Body of pancreas (tissue), 4 donors: ENCODE results near the gene ADRB2. TPM values are rescaled to one million over a fixed set of nuclear protein-coding genes. Genes with fewer than 3 reads are reported as not detected.

Experiments used
- ATAC-seq: fragments of 150-250 bp; one replicate; pipeline ENCODE4 v1.9.1; 2016
- DNase-seq, 4 donors: peaks; one replicate each; pipeline ENCODE4 v3.0.0-alpha.2; 2019
- H3K27ac ChIP-seq, 4 donors: fragments of 200-600 bp; sonication (generic); 1 replicate in 3 of 4; 2 replicates in 1 of 4; pipeline versions ENCODE4 v1.5.1 to v1.6.1; 2016 to 2019; ENCODE audit warnings: mild to moderate bottlenecking in 1 of 4, mixed read lengths in 1 of 4, moderate library complexity in 1 of 4
- H3K27me3 ChIP-seq, 2 donors: fragments of 200-600 bp; sonication (generic); one replicate each; pipeline ENCODE4 v1.6.0; 2016; ENCODE audit warnings: mild to moderate bottlenecking in 1 of 2
- H3K36me3 ChIP-seq, 2 donors: fragments of 200-600 bp; sonication (generic); replicated peaks in 1 of 2; 2 replicates each; pipeline ENCODE4 v1.5.1; 2016; ENCODE audit warnings: low read depth in 2 of 2; ENCODE audit not compliant: insufficient read depth in 1 of 2
- H3K4me1 ChIP-seq: fragments of 200-600 bp; sonication (generic); one replicate; pipeline ENCODE4 v1.6.0; 2016
- H3K4me3 ChIP-seq, 2 donors: fragments of 200-600 bp; sonication (generic); 1 replicate in 1 of 2; 2 replicates in 1 of 2; pipeline ENCODE4 v1.5.1; 2016 to 2019
- H3K9me3 ChIP-seq, 3 donors: fragments of 200-600 bp; sonication (generic); 1 replicate in 2 of 3; 2 replicates in 1 of 3; pipeline ENCODE4 v1.5.1; 2016
- CTCF ChIP-seq, 7 experiments: fragments of 450-650 bp in 4 of 7; fragments of 200-600 bp in 3 of 7; sonication (generic) in 3 of 7; IDR thresholded peaks; one replicate each; pipeline ENCODE4 v1.5.1; 2016 to 2019; ENCODE audit warnings: antibody characterized with exemption in 7 of 7
- POLR2A ChIP-seq, 3 donors: fragments of 450-650 bp; IDR thresholded peaks; one replicate each; pipeline ENCODE4 v1.6.1; 2016; ENCODE audit warnings: antibody characterized with exemption in 3 of 3, mild to moderate bottlenecking in 2 of 3
- WGBS, 2 donors: methylation state at CpG; one replicate each; pipeline ENCODE4 v1.1.5; 2017; 5-methylcytosine and 5-hydroxymethylcytosine counted together
- intact Hi-C: fragments of 100-400 bp; cut with DNase I; formaldehyde crosslinking; loops from one replicate; pipeline ENCODE4 v1.15.1; 2023
- total RNA-seq, 2 donors: library from RNA; depleted of rRNA; stranded (reverse); fragments of >200 nt; gene quantifications; one replicate each; pipeline ENCODE4 v1.1.0, GENCODE V29; 2016

Gene ADRB2
- total RNA-seq, 2 donors from 2014 or later, result 1.6 to 4.6 TPM

GRCh38 chr5:148794729-148795561, 31.5 kb upstream of the ADRB2 start:
- TF ChIP-seq POLR2A (IDR thresholded peaks at IDR 0.05), result no peak
- no peak for TF ChIP-seq CTCF (IDR thresholded peaks at IDR 0.05)

GRCh38 chr5:148796936-148797335, 29.5 kb upstream of the ADRB2 start:
- no peaks in the 10 kb centered on the region for H3K9me3 ChIP-seq
- no peaks in the 10 kb centered on the region for H3K4me1 ChIP-seq
- intact Hi-C loops, result no loop called here
- no peaks in the 10 kb centered on the region for H3K36me3 ChIP-seq
- TF ChIP-seq POLR2A (IDR thresholded peaks at IDR 0.05), result no peak
- TF ChIP-seq CTCF (IDR thresholded peaks at IDR 0.05), result no peak
- DNase-seq (no peak), ATAC-seq (no peak)
- H3K27me3 ChIP-seq, result no peaks in the 10 kb centered on the region
- 97 to 100% methylated on average over 1 of the region's 1 CpG for WGBS, 2 donors
- H3K4me3 ChIP-seq, result no peak overlapping the region
- no peak overlapping the region for H3K27ac ChIP-seq

More at GRCh38 chr5:148794729-148795561, 31.5 kb upstream of the ADRB2 start:
- intact Hi-C loops, result no loop called here
- DNase-seq, result no peak
- Histone ChIP-seq H3K4me3 (no peak overlapping the region), H3K4me1 (no peaks in the 10 kb centered on the region), H3K9me3 (no peaks in the 10 kb centered on the region), H3K36me3 (no peaks in the 10 kb centered on the region), H3K27ac (no peak overlapping the region), H3K27me3 (no peaks in the 10 kb centered on the region)
- WGBS, 2 donors, result 62 to 64% methylated on average over 5 of the region's 5 CpGs
- no peak for ATAC-seq

GRCh38 chr5:148798786-148799185, 27.6 kb upstream of the ADRB2 start:
- Histone ChIP-seq H3K4me3 (no peak overlapping the region), H3K27me3 (no peaks in the 10 kb centered on the region), H3K27ac (no peak overlapping the region), H3K9me3 (no peaks in the 10 kb centered on the region), H3K36me3 (no peaks in the 10 kb centered on the region), H3K4me1 (no peaks in the 10 kb centered on the region)
- WGBS, 2 donors, result 53 to 86% methylated on average over 1 of the region's 1 CpG
- intact Hi-C loops, result no loop called here
- ATAC-seq, result no peak
- DNase-seq, result no peak
- no peak for TF ChIP-seq CTCF (IDR thresholded peaks at IDR 0.05)
- TF ChIP-seq POLR2A (IDR thresholded peaks at IDR 0.05), result no peak

- 75 to 78% methylated on average over 9 of the region's 9 CpGs for WGBS, 2 donors
- no peaks in the 10 kb centered on the region for H3K4me1 ChIP-seq
- H3K27me3 ChIP-seq, result no peaks in the 10 kb centered on the region
- intact Hi-C loops, result no loop called here
- TF ChIP-seq CTCF (IDR thresholded peaks at IDR 0.05), result no peak
- no peak for TF ChIP-seq POLR2A (IDR thresholded peaks at IDR 0.05)
- H3K27ac ChIP-seq, result no peak overlapping the region
- no peaks in the 10 kb centered on the region for H3K36me3 ChIP-seq
- DNase-seq (no peak), ATAC-seq (no peak)
- no peak overlapping the region for H3K4me3 ChIP-seq
- no peaks in the 10 kb centered on the region for H3K9me3 ChIP-seq
Measured at GRCh38 chr5:148799737-148800527, 26.5 kb upstream of the ADRB2 start.
